Esophagus squamous epithelium (tissue), 5 donors: ENCODE results near the gene DCAKD. TPM values are rescaled to one million over a fixed set of nuclear protein-coding genes. Genes with fewer than 3 reads are reported as not detected.

Experiments used
- DNase-seq: peaks from one replicate; lab custom pipeline; 2025; lab: John Stamatoyannopoulos, UW
- H3K27ac ChIP-seq, 4 donors: fragments of 200-600 bp; sonication (generic); one replicate each; pipeline ENCODE4 v1.5.1; 2016 to 2019; ENCODE audit warnings: mild to moderate bottlenecking in 1 of 4
- H3K27me3 ChIP-seq, 4 donors: fragments of 200-600 bp; sonication (generic); 1 replicate in 3 of 4; 2 replicates in 1 of 4; pipeline versions ENCODE4 v1.5.1 to v1.6.0; 2017 to 2021; ENCODE audit warnings: antibody characterized with exemption in 1 of 4
- H3K36me3 ChIP-seq, 3 donors: fragments of 200-600 bp; sonication (generic); one replicate each; pipeline ENCODE4 v1.5.1; 2016 to 2019
- H3K4me1 ChIP-seq, 3 donors: fragments of 200-600 bp; sonication (generic); one replicate each; pipeline ENCODE4 v1.5.1; 2017 to 2019
- H3K4me3 ChIP-seq, 4 donors: fragments of 200-600 bp; sonication (generic); 1 replicate in 3 of 4; 2 replicates in 1 of 4; pipeline ENCODE4 v1.5.1; 2016 to 2019; ENCODE audit warnings: mild to moderate bottlenecking in 2 of 4, moderate library complexity in 1 of 4
- H3K9me3 ChIP-seq, 3 donors: fragments of 200-600 bp; sonication (generic); one replicate each; pipeline ENCODE4 v1.5.1; 2016 to 2019
- CTCF ChIP-seq, 6 experiments: fragments of 450-650 bp in 4 of 6; fragments of 200-600 bp in 2 of 6; sonication (generic) in 2 of 6; IDR thresholded peaks; one replicate each; pipeline ENCODE4 v1.5.1; 2016 to 2019; ENCODE audit warnings: antibody characterized with exemption in 6 of 6, mild to moderate bottlenecking in 4 of 6, moderate library complexity in 4 of 6
- POLR2A ChIP-seq, 4 donors: fragments of 450-650 bp; IDR thresholded peaks; one replicate each; pipeline ENCODE4 v1.6.1; 2017; ENCODE audit warnings: antibody characterized with exemption in 4 of 4, mild to moderate bottlenecking in 4 of 4, moderate library complexity in 3 of 4
- WGBS, 2 donors: methylation state at CpG; one replicate each; pipeline ENCODE4 v1.1.5; 2018; 5-methylcytosine and 5-hydroxymethylcytosine counted together
- intact Hi-C: fragments of 100-400 bp; cut with DNase I; formaldehyde crosslinking; loops from one replicate; pipeline ENCODE4 v1.15.0; 2022
- total RNA-seq, 4 donors: library from RNA; depleted of rRNA; stranded (reverse); fragments of >200 nt; gene quantifications; one replicate each; pipeline ENCODE4 v1.1.0, GENCODE V29; 2016
- donor health status: DM: yes; HTN: yes; CAD: no.

DCAKD gene
- total RNA-seq, 4 donors from 2014 or later: 23.8 to 44.1 (median 34.7) TPM

GRCh38 chr17:45070001-45070400 lies 18.6 kb upstream of the DCAKD start:
- intact Hi-C loops: no loop called here
- H3K4me3 ChIP-seq: no peak overlapping the region
- TF ChIP-seq CTCF (IDR thresholded peaks at IDR 0.05): no peak
- TF ChIP-seq POLR2A (IDR thresholded peaks at IDR 0.05): no peak
- no peaks in the 10 kb centered on the region for H3K9me3 ChIP-seq
- H3K27me3 ChIP-seq: no peaks in the 10 kb centered on the region
- H3K4me1 ChIP-seq: peaks cover 11 to 82% (median 26%) of the 10 kb centered on the region in 3 donors
- 91 to 92% methylated on average over 8 of the region's 8 CpGs for WGBS, 2 donors
- peaks cover 0 to 64% (median 0%) of the 10 kb centered on the region in 3 donors for H3K36me3 ChIP-seq
- DNase-seq: no peak
- H3K27ac ChIP-seq: no peak overlapping the region

- no peak for TF ChIP-seq POLR2A (IDR thresholded peaks at IDR 0.05)
- no peak for TF ChIP-seq CTCF (IDR thresholded peaks at IDR 0.05)
- intact Hi-C loops: no loop called here
- H3K36me3 ChIP-seq: peaks cover 0 to 47% (median 0%) of the 10 kb centered on the region in 3 donors
- H3K27me3 ChIP-seq: no peaks in the 10 kb centered on the region
- H3K4me3 ChIP-seq: no peak overlapping the region
- H3K4me1 ChIP-seq: peaks cover 16 to 82% (median 24%) of the 10 kb centered on the region in 3 donors
- WGBS, 2 donors: 59 to 67% methylated on average over 2 of the region's 2 CpGs
- no peaks in the 10 kb centered on the region for H3K9me3 ChIP-seq
- H3K27ac ChIP-seq: peak overlapping the region in 2 of 4 donors; percentile 2 to 22
- no peak for DNase-seq
Observed at GRCh38 chr17:45067637-45068036, 16.2 kb upstream of the DCAKD start.

GRCh38 chr17:45063198-45063597 lies 11.8 kb upstream of the DCAKD start:
- DNase-seq: no peak
- no peaks in the 10 kb centered on the region for H3K9me3 ChIP-seq
- H3K4me3 ChIP-seq: no peak overlapping the region
- H3K27me3 ChIP-seq: no peaks in the 10 kb centered on the region
- TF ChIP-seq POLR2A (IDR thresholded peaks at IDR 0.05) (no peak), CTCF (IDR thresholded peaks at IDR 0.05) (no peak)
- H3K4me1 ChIP-seq: peaks cover 25 to 81% (median 40%) of the 10 kb centered on the region in 3 donors
- H3K36me3 ChIP-seq: peaks cover 0 to 7% (median 0%) of the 10 kb centered on the region in 3 donors
- intact Hi-C loops: no loop called here
- peak overlapping the region in 2 of 4 donors; percentile 25 to 97 for H3K27ac ChIP-seq
- WGBS, 2 donors: 40 to 64% methylated on average over 1 of the region's 1 CpG

GRCh38 chr17:45061606-45062205 lies 10.3 kb upstream of the DCAKD start:
- peak overlapping the region; percentile 93 to 98 (median 96) for H3K27ac ChIP-seq
- H3K27me3 ChIP-seq: no peaks in the 10 kb centered on the region
- H3K9me3 ChIP-seq: no peaks in the 10 kb centered on the region
- TF ChIP-seq CTCF (IDR thresholded peaks at IDR 0.05) (no peak), POLR2A (IDR thresholded peaks at IDR 0.05) (no peak)
- peaks cover 25 to 70% (median 40%) of the 10 kb centered on the region in 3 donors for H3K4me1 ChIP-seq
- DNase-seq: no peak
- intact Hi-C loops: no loop called here
- H3K36me3 ChIP-seq: no peaks in the 10 kb centered on the region
- WGBS, 2 donors: 8 to 11% methylated on average over 15 of the region's 15 CpGs
- H3K4me3 ChIP-seq: peak overlapping the region; percentile 65 to 91 (median 74)

GRCh38 chr17:45060797-45061605 lies 9.6 kb upstream of the DCAKD start, which contains the start of gene NMT1:
NMT1 (plus strand) TSS chr17:45061317; CDS start chr17:45061330, 13 bp downstream.
- TF ChIP-seq POLR2A (IDR thresholded peaks at IDR 0.05): peak in 3 of 4 donors; percentile 51 to 92 (median 89)
- peak in 4 of 6 experiments; percentile 8 to 37 (median 14) for TF ChIP-seq CTCF (IDR thresholded peaks at IDR 0.05)
- DNase-seq: peak; percentile 93
- intact Hi-C loops: no loop called here
- Histone ChIP-seq H3K4me3 (peak within 1 kb of the TSS; percentile 65 to 91 (median 74)), H3K9me3 (no peaks in the 10 kb centered on the region), H3K27ac (peak within 1 kb of the TSS; percentile 93 to 98 (median 96)), H3K4me1 (peaks cover 25 to 63% (median 40%) of the 10 kb centered on the region in 3 donors), H3K36me3 (no peaks in the 10 kb centered on the region), H3K27me3 (no peaks in the 10 kb centered on the region)
- 0 to 1% methylated on average over 11 to 33 of the region's 50 CpGs for WGBS, 2 donors
